ENCODE measurements around the gene CENPM. TPM values are rescaled to one million over a fixed set of nuclear protein-coding genes. Genes with fewer than 3 reads are reported as not detected.

Gene CENPM
- total RNA-seq, 1 donor from 2014 or later: 82.0 TPM

DNA sequence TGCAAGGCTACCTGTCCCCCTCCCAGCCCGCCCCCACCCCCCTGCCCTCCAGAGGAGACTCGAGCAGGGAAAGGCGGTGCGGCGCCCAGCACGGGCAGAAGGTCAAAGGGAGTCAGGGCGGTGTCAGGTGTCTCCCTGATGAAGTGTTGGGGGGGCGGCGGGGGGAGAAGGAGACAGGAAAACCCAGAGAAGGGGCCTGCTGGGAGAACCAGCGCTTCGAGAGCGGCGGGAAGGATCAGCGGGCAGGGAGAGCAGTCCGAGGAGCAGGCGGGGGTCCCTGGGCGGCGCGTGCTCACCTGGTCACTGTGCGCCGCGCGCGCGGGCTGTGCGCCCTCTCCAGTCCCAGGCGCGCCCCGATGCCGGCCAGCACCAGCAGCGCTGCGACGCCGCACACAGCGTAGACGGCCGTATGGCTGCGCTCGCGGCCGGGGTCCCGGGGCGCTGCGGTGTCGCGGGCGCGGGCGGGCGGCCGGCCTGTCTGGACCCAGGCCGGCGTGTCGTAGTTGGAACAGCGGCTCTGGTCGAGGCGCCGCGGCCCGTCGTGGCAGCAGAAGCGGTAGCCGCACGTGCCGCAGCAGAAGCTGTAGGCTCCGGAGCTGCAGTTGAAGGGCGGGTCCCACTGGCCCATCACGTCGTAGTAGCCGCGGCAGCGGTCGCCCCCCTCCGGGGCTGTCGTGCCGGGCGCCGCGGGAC lies 33.0 kb downstream of the CENPM start:
- intact Hi-C loops (cut with micrococcal nuclease): no loop called here
- peaks cover 53% of the 10 kb centered on the region for H3K27me3 Mint-ChIP-seq (ENCODE audit: insufficient read depth)
- H3K4me3 Mint-ChIP-seq: peak overlapping the region; percentile 42

DNA sequence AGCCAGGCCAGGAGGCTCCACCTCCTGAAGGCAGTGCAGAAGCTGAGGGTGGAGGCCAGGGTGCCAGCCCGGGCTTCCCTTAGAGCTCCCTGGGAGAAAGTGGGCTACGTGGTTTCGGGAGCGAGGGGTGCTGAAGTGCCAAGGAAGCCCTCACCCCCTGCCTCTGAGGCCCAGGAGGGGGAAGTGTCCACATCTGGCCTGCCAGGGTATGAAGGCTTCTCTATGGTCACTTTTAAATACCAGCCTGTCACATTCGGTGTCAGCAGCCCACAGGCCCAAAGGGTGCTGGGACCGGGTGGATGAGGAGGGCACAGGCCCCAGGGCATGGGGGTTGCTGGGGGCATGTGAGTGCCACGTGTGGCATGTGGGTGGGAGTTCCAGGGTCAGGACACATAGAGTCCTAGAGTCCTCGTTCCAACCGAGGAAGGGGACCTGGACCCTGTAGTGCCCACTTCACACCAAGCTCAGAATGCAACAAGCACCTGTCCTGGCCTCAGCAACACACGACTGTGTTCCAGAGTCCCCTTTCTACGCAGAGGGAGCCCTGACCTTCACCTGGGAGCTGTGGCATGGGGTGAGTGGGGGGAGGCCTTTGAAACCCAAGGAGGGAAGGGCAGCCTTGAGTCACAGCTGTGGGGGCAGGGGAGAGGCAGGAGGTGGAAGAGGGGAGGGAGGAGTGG lies 33.8 kb downstream of the CENPM start:
- intact Hi-C loops (cut with micrococcal nuclease): no loop called here
- Mint-ChIP-seq H3K4me3 (peak overlapping the region; percentile 64), H3K9me3 (no peaks in the 10 kb centered on the region), H3K4me1 (ENCODE audit: low read depth) (peaks cover 28% of the 10 kb centered on the region), H3K36me3 (ENCODE audit: low read depth) (peaks cover 7% of the 10 kb centered on the region), H3K27me3 (ENCODE audit: insufficient read depth) (peaks cover 56% of the 10 kb centered on the region), H3K27ac (peak overlapping the region; percentile 61)
- no peak for DNase-seq (ENCODE audit: low spot score)

More for the DNA sequence above, 33.0 kb downstream of the CENPM start:
- no peak for DNase-seq (ENCODE audit: low spot score)
- peaks cover 23% of the 10 kb centered on the region for H3K4me1 Mint-ChIP-seq (ENCODE audit: low read depth)
- H3K9me3 Mint-ChIP-seq: no peaks in the 10 kb centered on the region
- no peak overlapping the region for H3K27ac Mint-ChIP-seq
- peaks cover 3% of the 10 kb centered on the region for H3K36me3 Mint-ChIP-seq (ENCODE audit: low read depth)

DNA sequence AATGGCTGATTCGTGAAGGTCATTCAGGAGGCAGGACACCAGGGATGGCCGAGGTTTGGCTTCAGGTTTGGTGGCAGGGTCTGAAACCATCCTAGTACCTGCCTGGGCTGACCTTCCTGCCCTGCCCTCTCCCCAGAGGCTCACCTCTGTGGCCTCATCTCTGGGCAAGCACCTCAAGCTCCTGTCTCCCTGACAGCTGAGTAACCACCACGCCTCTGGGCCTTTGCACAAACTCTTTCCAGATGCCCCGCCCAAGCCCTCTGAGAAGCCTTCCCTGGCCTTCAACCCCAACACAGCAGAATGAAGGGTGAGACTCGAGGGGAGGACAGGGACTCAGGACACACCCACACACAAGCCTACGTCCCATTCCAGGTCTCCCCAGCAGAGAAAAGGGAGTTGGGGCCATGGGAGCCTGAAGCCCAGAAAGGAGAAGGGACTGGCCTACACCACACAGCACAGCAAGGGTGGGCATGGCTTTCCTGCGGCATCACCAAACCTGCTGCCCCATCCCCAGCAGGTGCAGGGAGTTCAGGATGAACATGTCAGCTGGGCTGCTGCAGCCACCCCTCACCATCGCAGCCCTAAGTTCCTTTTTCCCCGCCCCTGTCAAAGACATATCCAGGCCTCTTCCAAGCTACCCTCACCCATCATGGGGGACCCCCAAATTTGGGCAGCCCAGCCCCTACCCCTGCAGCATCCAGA lies 34.5 kb downstream of the CENPM start:
- Mint-ChIP-seq H3K4me3 (peak overlapping the region; percentile 64), H3K9me3 (no peaks in the 10 kb centered on the region), H3K27me3 (ENCODE audit: insufficient read depth) (peaks cover 55% of the 10 kb centered on the region), H3K4me1 (ENCODE audit: low read depth) (peaks cover 32% of the 10 kb centered on the region), H3K36me3 (ENCODE audit: low read depth) (peaks cover 7% of the 10 kb centered on the region), H3K27ac (no peak overlapping the region)
- intact Hi-C loops (cut with micrococcal nuclease): no loop called here
- no peak for DNase-seq (ENCODE audit: low spot score)

DNA sequence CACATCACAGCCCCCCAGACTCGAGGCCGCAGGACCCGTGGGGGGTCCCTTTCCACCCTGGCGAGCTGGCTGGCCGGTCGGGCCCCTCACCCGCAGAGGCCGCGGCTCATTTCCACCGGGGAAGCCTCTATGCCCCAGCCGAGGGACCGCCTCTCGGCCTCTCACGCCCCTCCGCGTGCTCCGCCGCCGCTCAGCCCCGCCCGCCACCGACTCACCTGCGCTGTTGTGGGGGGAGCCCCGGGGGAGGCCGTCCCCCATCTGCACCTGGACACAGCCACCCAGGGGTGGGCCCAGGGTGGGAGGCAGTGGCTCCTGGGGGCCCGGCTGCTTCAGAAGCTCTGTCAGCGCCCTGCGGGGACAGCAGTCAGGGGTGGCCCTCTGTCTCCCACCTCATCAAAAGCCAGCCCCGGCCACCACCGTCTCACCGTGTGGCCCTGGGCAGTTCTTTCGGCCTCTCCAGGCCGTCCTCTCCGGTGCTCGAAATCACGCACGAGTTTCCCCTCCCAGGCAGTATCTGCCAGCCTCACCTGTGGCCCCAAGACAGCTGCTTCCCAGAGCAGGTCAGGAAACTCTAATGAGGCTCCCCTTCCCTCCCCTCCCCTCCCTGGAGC lies 35.8 kb downstream of the CENPM start:
- intact Hi-C loops (cut with micrococcal nuclease): no loop called here
- H3K4me1 Mint-ChIP-seq (ENCODE audit: low read depth): peaks cover 38% of the 10 kb centered on the region

DNA sequence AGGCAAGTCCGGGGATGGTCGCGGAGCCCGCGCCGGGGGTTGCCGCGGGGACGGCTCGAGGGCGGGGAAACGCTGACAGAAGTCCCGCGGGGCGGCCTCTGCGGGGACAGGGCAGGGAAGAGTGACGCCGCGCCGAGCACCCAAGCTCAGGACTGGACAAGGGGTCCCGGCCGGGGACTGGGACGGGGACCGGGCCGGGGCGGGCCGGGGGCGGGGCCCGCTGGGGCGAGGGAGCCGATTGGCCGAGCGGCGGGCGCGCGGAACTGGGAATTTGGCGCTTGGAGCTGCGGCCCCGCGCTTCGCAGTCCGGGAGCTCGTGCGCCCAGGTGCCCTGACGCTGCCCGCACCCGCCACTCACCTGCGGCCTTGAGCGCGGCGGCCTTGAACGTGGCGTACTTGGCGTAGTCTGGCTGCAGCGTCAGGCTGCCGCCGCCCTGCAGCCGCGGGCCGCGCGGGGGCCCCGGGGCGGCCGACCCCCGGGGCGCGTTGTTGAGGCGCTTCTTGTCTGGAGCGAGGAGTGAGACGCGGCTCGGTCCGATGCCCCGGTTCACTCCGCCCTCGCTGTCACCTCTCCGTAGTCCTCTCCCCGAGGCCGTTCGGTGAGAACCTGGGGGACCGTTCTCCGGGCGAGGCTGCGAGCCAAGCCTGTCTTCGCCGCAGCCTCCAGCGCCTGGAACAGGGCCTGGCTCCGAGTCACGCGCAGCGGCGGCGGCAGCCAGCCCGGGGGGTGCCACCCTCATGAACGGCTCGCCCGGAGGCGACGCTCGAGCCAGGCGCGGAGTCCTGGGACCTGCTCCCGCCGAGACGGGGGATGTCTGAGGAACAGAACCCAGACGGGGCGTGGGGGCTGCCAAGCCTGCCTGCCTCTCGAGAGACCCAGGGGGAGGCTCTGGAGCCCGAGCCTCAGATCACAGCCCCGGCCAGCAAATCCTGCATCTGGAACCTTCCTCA lies 36.6 kb downstream of the CENPM start:
- Mint-ChIP-seq H3K27me3 (ENCODE audit: insufficient read depth) (peaks cover 33% of the 10 kb centered on the region), H3K27ac (no peak overlapping the region), H3K9me3 (no peaks in the 10 kb centered on the region), H3K4me3 (no peak overlapping the region), H3K36me3 (ENCODE audit: low read depth) (peaks cover 17% of the 10 kb centered on the region), H3K4me1 (ENCODE audit: low read depth) (peaks cover 38% of the 10 kb centered on the region)
- intact Hi-C loops (cut with micrococcal nuclease): no loop called here
- no peak for DNase-seq (ENCODE audit: low spot score)

More for the DNA sequence above, 35.8 kb downstream of the CENPM start:
- H3K27ac Mint-ChIP-seq: no peak overlapping the region
- peak overlapping the region; percentile 19 for H3K4me3 Mint-ChIP-seq
- H3K36me3 Mint-ChIP-seq (ENCODE audit: low read depth): peaks cover 10% of the 10 kb centered on the region
- H3K9me3 Mint-ChIP-seq: no peaks in the 10 kb centered on the region
- peaks cover 41% of the 10 kb centered on the region for H3K27me3 Mint-ChIP-seq (ENCODE audit: insufficient read depth)
- no peak for DNase-seq (ENCODE audit: low spot score)

DNA sequence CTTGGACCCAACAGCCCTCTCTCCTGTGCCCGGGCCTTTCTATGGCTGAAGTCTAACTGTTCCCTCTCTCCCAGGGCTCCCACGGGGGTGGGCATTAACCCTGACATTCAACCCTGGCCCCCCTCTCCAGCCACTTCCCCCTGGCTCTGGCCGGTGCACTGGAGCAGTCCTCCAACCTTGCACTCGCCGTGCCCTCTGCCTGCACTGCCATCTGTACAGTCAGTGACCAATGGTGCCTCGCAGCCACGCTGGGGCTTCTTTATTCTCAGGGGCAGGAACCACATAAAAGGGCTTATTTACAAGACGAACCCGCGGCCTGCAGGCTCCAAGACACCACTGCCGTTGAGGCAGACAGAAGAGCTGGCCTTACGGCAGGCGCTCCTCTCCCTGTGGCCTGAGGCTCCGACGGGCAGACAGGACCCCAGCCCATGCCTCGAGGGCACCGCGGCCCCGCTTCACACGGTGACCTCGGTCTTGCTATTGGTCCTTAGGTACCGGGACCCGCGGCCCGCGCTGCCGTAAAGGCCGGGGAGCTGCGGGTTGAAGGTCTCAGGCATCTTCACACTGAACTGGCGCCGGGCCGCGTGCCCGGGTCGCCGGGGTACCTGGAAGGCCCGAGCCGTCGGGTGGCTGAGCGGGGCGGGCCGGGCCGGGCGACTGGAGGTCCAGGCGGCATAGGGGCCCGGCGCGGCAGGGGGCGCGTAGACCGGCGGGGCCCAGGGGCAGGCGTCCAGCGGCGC lies 37.5 kb downstream of the CENPM start:
- H3K4me3 Mint-ChIP-seq: peak overlapping the region; percentile 57
- H3K4me1 Mint-ChIP-seq (ENCODE audit: low read depth): peaks cover 38% of the 10 kb centered on the region
- DNase-seq (ENCODE audit: low spot score): no peak
- H3K27ac Mint-ChIP-seq: peak overlapping the region; percentile 58
- H3K36me3 Mint-ChIP-seq (ENCODE audit: low read depth): peaks cover 17% of the 10 kb centered on the region
- intact Hi-C loops (cut with micrococcal nuclease): no loop called here
- H3K27me3 Mint-ChIP-seq (ENCODE audit: insufficient read depth): peaks cover 32% of the 10 kb centered on the region
- no peaks in the 10 kb centered on the region for H3K9me3 Mint-ChIP-seq

DNA sequence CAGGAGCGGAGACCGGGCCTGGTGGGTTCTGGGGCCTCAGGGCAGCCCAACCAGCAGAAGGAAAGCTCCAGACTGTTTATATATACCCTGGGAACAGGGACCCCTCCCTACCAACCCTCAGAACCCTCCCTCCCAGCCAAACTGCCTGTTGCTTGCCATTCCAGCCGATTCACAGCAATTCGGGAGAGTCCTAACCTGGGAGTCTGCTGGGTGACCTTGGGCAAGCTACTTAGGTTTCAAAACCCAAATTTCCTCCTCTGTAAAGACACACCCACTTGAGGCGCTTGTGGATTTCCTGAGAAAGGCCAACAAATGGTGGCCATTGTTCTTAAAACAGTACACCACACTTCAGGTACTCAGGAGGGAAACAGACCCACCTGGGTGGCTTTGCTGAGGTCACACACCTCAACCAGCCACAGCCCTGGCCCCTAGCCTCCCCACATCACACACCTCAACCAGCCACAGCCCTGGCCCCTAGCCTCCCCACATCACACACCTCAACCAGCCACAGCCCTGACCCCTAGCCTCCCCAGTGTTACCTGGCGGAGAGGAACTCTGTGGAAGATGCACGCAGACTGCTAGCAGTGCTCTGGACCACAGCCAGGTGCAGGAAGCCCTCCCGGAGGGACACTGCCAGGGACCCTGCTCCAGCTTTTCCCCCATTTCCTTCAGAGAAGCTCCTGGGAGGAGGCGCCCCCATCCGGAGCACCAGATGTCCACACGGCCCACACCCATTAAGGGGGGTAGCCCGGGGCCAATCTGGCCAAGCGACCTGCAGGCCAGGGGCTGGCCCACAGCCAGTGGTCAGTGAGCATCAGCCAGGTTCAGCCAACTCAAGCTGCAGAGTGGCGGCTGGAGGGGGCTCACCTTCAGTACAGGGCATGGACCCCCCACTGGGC lies 38.3 kb downstream of the CENPM start:
- Mint-ChIP-seq H3K36me3 (ENCODE audit: low read depth) (peaks cover 22% of the 10 kb centered on the region), H3K4me3 (peak overlapping the region; percentile 32), H3K27ac (peak overlapping the region; percentile 40), H3K4me1 (ENCODE audit: low read depth) (peaks cover 38% of the 10 kb centered on the region), H3K27me3 (ENCODE audit: insufficient read depth) (peaks cover 32% of the 10 kb centered on the region), H3K9me3 (no peaks in the 10 kb centered on the region)
- DNase-seq (ENCODE audit: low spot score): no peak
- intact Hi-C loops (cut with micrococcal nuclease): no loop called here

DNA sequence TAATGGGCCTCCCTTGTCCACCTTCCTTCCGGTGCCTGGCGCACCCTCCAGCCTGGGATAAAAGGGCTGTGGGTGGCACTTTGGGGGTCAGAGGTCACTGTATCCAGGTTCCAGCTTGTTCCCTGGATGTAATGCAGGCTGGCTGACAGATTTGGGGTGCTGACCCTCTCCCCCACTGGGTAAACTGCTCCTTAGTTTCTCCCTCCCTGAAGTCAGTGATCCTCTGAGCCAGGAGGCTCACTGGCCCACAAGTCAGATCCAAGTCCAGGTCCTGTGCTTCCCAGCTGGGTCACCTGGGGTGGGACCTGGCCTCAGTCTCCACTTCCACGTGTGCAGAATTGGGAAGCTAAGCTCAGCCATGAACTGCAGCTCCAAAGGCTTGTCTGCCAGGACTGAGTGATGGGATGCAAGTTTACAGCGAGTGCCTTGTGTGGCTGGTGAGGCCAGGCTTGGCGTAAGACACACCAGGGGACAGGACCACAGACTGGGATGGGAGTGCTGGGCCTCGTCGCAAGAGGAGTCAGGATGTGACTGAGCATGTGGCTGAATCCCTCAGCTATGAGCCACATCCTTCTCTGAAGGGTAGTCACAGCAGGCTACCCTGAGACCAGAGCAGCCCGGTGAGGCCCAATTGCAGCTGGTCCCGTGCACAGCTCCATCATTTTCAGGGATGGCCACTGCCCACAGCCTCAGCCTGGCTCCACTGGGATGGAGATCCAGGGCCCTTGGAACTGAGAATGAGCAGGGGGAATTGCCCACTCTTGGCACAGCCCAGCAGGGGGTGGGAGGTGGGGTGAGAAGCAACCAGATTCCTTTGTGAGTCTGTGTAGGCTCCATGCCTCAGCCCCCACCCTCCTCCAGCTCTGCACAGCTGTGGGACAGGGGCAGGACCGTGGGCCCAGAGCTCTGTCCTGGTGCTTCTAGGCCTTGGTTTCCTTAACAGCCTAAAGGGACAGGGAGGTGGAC lies 39.2 kb downstream of the CENPM start:
- H3K36me3 Mint-ChIP-seq (ENCODE audit: low read depth): peaks cover 23% of the 10 kb centered on the region
- H3K4me1 Mint-ChIP-seq (ENCODE audit: low read depth): peaks cover 30% of the 10 kb centered on the region
- no peaks in the 10 kb centered on the region for H3K9me3 Mint-ChIP-seq
- DNase-seq (ENCODE audit: low spot score): no peak
- H3K4me3 Mint-ChIP-seq: no peak overlapping the region
- H3K27ac Mint-ChIP-seq: peak overlapping the region; percentile 23
- peaks cover 24% of the 10 kb centered on the region for H3K27me3 Mint-ChIP-seq (ENCODE audit: insufficient read depth)
- intact Hi-C loops (cut with micrococcal nuclease): no loop called here

DNA sequence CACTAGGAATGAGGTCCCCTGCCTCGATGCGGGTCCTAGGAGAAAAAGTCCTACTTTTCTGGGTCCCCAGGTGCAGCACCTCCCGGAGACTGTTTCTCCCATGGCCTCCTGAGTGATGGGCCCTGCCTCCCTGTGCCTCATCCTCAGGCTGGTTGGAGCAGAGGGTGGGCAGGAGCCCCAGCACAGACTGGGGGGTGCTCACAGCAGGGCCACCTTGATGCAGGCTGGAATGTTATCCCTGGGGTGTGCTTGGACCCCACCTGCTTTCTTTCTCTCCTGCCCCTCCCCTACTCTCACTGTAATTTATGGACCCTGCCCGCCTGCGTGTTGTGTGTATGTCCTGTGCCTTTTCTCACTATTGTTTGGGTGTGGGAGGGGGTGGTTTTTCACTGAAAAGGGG lies 40.1 kb downstream of the CENPM start:
- peaks cover 26% of the 10 kb centered on the region for H3K36me3 Mint-ChIP-seq (ENCODE audit: low read depth)
- intact Hi-C loops (cut with micrococcal nuclease): no loop called here

DNA sequence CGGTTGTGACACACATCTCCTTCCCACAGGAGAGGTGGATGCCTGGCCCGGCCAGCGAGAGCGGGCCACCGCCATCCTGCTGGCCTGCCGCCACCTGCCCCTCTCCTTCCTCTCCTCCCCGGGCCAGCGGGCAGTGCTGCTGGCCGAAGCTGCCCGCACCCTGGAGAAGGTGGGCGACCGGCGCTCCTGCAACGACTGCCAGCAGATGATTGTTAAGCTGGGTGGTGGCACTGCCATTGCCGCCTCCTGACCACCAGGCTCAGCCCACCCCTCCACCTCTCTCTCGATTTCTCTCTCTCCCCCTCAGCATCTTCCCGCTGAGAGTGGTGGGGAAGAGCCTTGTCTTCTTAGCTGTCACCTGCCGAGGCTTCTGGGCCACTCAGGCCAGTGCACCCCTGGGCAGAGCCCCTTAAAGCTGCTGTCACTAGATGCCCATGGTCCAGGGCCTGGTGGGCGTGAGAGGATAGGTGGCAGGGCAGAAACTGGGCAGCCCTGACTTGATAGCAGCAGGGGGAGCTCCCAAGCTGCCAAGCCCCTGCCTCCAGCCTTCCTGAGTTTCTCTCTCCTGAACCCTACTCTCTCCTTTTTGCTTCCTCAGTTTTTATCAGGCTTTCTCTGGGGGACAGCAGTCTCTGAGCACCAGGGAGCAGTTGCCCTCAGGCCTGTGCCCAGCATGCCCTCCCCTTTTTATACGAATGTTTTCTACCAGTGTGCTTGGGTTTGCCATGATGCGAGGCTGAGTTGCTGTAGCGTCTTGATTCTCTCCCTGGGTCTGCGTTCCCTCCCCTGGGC lies 41.3 kb downstream of the CENPM start:
- Mint-ChIP-seq H3K36me3 (ENCODE audit: low read depth) (peaks cover 33% of the 10 kb centered on the region), H3K27me3 (ENCODE audit: insufficient read depth) (peaks cover 9% of the 10 kb centered on the region), H3K4me1 (ENCODE audit: low read depth) (peaks cover 26% of the 10 kb centered on the region), H3K27ac (no peak overlapping the region), H3K9me3 (no peaks in the 10 kb centered on the region), H3K4me3 (no peak overlapping the region)
- no peak for DNase-seq (ENCODE audit: low spot score)
- intact Hi-C loops (cut with micrococcal nuclease): no loop called here

More for the DNA sequence above, 40.1 kb downstream of the CENPM start:
- peaks cover 15% of the 10 kb centered on the region for H3K27me3 Mint-ChIP-seq (ENCODE audit: insufficient read depth)
- no peaks in the 10 kb centered on the region for H3K9me3 Mint-ChIP-seq
- peaks cover 26% of the 10 kb centered on the region for H3K4me1 Mint-ChIP-seq (ENCODE audit: low read depth)
- no peak for DNase-seq (ENCODE audit: low spot score)
- no peak overlapping the region for H3K4me3 Mint-ChIP-seq
- no peak overlapping the region for H3K27ac Mint-ChIP-seq
